H1 (cell line): ENCODE measurements around the gene SOCS7.

ENCODE experiments used
- CHD2 ChIP-seq: IDR thresholded peaks from 2 replicates; pipeline ENCODE4 v1.6.1; 2012; ENCODE audit warnings: low read length, improper control_type of control experiment
- POLR2A ChIP-seq, 2 experiments: IDR thresholded peaks; 1 replicate in 1 of 2; 2 replicates in 1 of 2; pipeline ENCODE4 v1.6.1; 2011; ENCODE audit warnings: low read depth in 2 of 2, low read length in 2 of 2, mild to moderate bottlenecking in 2 of 2; ENCODE audit errors: control extremely low read depth in 1 of 2
- TF ChIP-seq, protein P1 (sequence below), 3 experiments: IDR thresholded peaks; 1 replicate in 2 of 3; 2 replicates in 1 of 3; pipeline versions ENCODE4 v1.5.1 to v1.6.1; 2011; ENCODE audit warnings: low read length in 3 of 3, mild to moderate bottlenecking in 3 of 3, inconsistent platforms in 2 of 3, low read depth in 1 of 3, moderate library complexity in 1 of 3; ENCODE audit not compliant: insufficient read depth in 1 of 3; ENCODE audit errors: control extremely low read depth in 1 of 3
- TF ChIP-seq, protein P2 (sequence below): IDR thresholded peaks from 2 replicates; pipeline ENCODE4 v1.6.1; 2012; ENCODE audit warnings: inconsistent platforms

- TF ChIP-seq, protein P1, sequence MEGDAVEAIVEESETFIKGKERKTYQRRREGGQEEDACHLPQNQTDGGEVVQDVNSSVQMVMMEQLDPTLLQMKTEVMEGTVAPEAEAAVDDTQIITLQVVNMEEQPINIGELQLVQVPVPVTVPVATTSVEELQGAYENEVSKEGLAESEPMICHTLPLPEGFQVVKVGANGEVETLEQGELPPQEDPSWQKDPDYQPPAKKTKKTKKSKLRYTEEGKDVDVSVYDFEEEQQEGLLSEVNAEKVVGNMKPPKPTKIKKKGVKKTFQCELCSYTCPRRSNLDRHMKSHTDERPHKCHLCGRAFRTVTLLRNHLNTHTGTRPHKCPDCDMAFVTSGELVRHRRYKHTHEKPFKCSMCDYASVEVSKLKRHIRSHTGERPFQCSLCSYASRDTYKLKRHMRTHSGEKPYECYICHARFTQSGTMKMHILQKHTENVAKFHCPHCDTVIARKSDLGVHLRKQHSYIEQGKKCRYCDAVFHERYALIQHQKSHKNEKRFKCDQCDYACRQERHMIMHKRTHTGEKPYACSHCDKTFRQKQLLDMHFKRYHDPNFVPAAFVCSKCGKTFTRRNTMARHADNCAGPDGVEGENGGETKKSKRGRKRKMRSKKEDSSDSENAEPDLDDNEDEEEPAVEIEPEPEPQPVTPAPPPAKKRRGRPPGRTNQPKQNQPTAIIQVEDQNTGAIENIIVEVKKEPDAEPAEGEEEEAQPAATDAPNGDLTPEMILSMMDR (IDR thresholded peaks at IDR 0.05; ENCODE audit: control extremely low read depth in 1 of 3, insufficient read depth in 1 of 3, low read depth in 1 of 3, low read length in 3 of 3) = no peak
- TF ChIP-seq, protein P2, sequence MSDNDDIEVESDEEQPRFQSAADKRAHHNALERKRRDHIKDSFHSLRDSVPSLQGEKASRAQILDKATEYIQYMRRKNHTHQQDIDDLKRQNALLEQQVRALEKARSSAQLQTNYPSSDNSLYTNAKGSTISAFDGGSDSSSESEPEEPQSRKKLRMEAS = no peak
- no peak for TF ChIP-seq POLR2A (IDR thresholded peaks at IDR 0.05; ENCODE audit: control extremely low read depth in 1 of 2, low read depth in 2 of 2, low read length in 2 of 2)
- TF ChIP-seq CHD2 = no peak
Observed at GRCh38 chr17:38447502-38448085, 96.0 kb downstream of the SOCS7 start.
